TTC549 (cell line): ENCODE measurements around the gene UVRAG.

Source experiments
- FAIRE-seq: peaks from 2 replicates; lab custom pipeline; 2012; peaks lifted over from hg19 to GRCh38; lab: Jason Lieb, UNC

The UVRAG gene

DNA sequence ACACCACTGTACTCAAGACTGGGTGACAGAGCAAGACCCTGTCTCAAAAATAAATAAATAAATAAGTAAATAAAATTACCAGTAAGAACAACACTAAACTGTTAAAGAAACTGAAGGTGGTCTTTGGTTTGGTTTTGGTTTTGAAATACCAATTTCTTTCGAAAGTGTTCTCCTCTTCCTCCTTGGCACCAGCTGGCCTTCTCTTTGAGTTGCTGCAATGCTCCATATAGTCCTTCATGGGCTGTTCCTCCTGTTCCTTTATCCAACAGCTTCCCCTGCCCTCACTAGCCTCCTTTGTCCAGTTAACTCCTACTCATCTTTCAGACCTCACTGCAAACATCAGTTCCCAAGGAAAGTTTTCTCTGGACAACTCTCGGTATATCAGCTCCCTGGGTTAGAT, 5.0 kb upstream of the UVRAG start:
- no peak for FAIRE-seq

DNA sequence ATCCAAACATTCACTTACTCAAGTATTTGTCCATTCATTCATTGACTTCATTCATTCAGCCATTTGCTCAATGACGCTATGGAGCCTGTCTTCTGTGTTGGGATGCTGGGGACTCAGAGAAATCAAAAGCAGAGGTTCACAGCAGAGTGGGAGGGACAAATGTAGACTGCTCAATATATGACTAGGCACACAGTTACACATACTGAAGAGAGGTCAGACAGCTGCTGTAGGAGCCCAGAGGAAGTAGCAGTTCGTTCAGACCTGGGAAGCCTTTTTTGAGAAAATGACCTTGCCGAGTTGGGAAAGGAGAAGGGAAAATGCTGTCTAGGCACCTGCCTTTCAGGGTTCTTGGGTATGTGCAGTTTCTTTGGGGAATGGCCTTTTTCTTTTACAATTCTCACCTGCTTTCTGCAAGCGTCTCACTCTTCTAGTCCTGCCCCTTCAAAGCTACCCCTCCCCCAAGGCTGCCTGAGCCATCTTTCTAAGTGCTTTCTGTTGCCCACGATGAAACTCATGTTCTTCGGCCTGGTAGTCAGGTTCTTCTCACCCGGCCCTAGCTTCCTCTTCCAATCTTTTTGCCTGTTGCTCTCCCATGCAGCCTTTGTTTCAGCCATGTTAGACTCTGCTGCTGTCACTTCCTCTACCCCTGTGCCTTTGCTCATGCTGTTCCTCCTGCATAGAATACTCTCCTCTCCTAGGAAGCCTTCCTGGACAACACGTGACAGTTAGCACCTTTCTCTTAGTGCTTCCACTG, 4.2 kb upstream of the UVRAG start:
- FAIRE-seq = no peak

DNA sequence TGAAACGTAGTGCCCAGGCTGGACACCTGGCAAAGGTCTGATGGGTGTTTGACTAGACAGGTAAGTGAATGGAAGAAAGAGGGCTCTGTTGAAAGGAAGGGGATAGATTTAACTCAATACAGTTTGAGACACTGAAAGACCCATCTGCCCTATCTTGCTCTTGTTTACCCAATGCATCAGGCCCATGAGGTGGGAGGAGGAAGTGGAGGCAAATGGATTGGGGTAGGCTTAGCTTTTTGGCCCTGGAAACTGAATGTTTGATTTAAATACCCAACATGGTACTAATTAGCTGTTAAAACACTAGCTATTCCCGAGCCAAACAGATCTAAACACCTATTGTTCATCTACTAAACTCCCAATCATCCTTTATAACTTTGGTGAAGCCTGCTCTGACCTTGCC, 3.5 kb upstream of the UVRAG start:
- no peak for FAIRE-seq

DNA sequence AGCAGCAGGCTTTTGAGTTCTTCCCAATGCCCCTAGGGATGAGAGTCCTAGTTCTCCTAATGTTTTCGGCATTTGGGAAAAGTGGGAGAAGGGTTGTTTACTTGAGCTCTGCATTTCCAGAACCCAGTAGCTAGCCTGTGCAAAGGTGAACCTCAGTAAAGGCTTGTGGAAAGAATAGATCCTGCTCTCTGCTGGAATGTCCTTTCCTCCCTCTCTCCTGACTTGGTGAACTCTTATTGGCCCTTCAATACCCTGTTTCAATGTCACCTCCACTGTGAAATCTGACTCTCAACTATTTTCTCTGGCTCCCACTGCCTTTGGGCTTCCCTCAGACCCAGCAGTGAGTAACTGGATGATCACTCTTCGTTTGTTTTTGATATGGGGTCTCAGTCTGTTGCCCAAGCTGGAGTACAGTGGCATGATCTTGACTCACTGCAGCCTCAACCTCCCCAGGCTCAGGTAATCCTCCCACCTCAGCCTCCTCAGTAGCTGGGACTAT, 2.4 kb upstream of the UVRAG start:
- no peak for FAIRE-seq

DNA sequence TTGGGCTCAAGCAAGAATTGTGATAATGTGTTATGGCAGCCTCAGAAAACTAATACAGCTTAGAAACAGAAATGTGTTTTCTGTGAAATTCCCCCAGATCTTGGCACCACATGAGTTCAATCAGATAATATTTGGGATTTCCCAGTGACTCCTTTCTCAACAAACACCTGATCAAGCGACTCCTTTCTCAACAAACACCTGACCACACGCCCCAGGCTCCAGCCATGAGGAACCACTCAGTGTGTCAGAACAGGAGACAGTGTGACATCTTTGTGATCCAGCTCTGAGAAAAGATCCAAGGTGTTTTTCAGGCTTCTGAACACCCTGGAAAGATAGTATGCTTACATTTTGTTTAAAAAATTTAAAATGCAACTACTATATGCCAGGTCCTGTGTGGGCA, 1.9 kb upstream of the UVRAG start:
- FAIRE-seq = no peak

DNA sequence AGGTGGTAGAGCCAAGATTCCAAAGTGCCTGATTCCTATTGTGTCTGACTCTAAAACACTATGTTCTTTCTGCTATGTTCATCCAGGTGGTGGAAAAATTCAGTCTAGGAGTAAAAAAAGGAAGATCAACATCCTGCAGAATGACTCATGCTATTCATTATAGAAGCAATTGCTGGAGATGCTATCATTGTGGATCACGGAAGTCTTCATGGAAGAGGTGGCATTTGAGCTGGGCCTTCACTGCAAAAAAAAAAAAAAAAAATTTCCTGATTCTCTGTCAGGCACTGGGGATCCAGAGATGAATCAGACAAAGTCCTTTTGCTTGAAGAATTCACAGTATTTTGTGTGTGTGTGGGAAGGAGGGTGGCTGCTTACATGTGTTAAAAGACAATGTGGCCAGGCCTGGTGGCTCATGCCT, 1.4 kb upstream of the UVRAG start:
- FAIRE-seq = no peak

DNA sequence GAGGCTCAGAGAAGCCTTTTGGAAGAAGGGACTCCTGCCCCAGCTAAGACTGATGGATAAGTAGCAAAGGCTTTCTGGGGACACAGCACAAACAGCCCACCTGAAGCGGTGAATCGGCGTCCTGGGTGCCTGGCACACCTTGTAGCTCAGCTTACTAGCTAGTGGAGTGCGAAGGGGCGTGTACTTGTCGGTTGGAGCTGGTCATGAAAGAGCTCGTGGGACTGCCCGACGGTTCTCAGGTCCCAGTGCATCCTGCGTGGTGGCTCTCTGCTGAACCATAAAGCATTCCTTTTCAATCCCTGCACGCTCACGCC, 690 bp upstream of the UVRAG start:
- FAIRE-seq = no peak

DNA sequence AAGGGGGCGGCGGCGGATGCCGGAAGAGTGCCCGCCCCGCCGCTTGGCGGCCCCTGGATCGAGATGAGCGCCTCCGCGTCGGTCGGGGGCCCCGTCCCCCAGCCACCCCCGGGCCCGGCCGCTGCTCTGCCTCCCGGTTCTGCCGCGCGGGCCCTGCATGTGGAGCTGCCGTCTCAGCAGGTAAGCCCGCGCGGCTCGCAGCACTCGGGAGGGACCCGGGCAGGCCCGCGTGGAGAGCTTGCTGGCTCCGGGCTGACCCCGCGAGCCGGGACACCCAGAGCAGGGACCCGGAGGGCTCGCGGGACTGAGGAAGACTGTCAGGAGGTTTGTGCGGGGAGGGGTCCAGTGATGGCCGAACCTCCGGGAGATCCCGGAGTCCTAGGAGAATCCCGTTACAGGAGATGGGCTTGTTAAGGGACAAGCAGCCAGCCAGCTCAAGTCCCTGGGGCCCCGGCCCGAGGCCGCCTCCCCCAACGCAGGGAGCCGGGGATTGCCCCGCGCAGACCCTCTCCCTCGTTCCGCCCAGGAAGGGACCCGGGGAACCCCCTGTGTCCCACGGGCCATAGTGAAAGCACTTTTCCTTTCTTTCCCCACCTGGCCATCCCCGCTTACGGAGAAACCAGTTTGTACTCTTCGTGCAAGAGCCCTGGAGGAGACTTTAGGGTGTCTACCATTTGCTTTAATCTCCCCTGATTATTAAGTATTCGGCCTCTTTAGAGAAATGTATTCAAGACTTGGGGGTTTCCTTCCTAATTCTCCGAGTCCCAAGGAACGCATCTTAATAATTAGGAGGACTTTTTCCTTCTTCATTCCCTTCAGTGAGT, 547 bp downstream of the UVRAG start:
- no peak for FAIRE-seq

DNA sequence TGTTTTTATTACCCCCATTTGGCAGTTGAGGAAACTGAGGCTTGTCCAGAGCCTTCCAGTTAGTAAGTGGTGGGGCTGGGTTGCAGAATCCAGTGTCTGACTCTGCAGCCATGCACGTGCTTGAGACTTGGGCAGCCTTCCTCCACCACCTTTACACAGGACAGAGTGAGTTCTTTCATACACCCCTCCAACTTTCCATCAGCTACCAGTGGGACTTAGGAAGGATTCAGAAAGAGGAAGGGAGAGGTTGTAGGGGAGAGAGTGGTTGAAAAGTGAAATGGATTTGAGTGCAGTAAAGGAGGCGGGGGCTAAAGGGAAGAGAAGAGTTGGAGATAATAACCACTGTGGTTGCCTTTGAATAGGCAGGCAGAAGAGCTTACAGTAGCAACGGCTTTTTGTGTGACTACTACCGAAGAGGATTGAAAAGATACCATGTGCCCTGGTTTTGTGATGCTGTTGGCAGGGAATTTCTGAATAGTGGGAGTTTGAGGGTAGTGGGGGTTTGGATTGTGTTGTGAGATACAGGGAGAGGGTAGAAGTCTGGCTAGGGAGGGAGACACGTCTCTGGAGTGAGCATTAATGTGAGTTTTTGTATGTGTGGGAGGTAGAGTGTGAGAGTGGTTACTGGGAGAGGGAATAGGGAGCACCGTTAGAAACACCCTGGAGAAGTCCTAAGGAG, 1.7 kb downstream of the UVRAG start:
- FAIRE-seq = no peak

DNA sequence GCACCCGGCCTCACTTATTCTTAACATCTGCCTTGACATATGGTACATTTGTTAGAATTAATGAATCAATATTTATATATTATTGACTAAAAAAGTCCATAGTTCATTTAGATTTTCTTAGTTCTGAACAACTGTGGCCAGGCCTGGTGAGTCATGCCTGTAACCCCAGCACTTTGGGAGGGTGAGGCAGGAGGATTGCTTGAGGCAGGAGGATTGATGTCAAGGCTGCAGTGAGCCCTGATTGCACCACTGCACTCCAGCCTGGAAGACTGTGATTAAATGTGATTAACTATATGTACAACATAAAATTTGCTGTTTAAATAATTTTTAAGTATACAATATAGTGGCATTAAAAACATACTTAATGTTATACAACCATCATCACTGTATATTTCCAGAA, 5.6 kb downstream of the UVRAG start:
- FAIRE-seq = no peak

DNA sequence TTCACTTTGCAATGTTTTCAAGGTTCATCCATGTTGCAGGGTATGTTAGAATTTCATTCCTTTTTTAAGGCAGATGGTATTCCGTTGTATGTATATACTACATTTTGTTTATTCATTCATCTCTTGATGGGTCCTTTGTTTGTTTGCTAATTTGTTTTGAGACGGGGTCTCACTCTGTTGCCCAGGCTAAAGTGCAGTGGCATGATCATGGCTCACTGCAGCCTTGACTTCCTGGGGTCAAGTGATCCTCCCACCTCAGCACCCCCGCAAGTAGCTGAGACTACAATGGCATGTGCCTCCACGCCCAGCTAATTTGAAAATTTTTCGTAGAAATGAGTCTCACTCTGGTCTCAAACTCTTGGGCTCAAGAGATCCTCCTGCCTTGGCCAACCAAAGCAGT, 6.2 kb downstream of the UVRAG start:
- FAIRE-seq = no peak

DNA sequence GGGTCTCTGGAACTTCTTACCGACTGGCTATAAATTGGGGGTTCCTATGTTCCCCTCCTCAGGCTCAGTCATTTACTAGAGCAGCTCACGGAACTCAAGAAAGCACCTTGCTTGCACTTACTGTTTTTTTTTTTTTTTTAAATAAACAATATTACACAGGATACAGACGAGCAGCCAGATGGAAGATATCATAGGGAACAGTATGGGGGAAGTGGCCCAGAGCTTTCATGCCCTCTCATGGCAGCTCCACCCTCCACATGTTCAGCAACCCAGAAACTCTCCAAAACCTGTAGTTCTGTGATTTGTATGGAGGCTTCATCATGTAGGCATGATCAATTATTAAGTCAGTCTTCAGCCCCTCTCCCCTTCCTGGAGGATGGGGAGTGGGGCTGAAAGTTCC, 7.5 kb downstream of the UVRAG start:
- FAIRE-seq = no peak

DNA sequence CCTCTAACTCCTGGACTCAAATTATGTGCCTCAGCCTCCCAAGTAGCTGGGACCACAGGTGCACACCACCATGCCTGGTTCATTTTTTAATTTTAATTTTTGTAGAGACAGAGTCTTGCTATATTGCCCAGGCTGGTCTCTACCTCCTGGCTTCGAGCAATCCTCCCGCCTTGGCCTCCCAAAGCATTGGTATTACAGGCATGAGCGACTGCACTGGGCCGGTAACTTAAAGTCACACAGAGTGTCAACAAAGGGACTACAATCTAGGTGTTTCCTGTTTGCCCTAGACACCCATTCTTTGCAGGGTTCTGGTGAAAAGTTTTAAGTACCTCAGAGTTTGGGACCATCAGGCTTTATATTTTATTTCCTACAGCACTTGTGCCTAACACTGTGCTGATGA, 8.4 kb downstream of the UVRAG start:
- FAIRE-seq = no peak

DNA sequence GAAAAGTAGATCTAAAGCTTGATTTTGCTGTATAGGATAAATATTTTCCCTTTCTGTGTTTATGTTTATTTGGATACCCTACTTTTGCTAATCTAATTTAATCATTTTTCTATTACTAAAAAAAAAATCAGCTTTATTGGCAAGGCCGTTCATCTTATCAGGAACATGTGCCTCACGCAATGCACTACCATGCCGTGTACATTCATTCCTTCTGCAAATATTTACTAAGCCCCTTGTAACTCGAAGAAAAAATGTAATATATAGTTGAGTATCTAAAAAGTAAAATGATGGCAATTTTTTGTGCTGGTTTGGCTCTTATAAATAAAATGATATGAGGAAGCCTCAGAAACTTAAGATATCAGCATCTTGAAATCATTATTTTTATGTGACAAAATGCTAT, 8.9 kb downstream of the UVRAG start:
- no peak for FAIRE-seq

DNA sequence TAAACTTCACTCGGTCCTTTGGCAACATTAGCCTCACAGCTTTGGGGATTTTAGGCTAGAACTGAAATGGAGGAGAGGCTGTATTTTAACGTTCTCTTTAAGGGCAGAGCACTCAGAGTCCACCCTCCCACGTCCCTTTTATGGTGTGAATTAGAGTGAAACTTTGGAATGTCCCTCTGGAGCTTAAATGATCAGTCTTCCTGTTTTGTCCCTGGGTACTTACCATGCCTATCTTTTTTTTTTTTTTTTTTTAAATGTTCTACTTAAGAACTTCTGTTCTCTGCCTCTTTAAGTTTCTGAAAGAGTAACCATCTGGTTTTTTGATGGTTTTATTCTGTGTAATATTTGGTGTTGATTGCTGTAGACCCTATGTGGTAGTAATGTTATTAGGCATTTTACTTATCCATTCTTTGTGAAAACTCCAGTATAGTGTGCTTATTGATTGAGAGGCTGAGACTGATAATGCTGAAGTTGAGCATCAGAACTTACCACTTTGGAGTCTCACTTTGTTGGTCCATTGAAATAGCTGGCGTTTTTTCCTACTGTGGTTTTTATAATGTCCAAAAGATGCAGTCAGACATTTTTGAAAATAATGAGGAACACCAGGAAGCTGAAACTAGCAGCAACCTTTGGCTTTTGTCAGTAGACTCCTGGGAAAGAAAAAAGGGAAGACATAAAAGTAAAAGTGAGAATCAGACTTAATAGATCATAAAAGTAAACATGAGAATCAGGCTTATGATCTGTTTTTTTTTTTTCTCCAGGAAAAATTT, 11.6 kb downstream of the UVRAG start:
- no peak for FAIRE-seq

DNA sequence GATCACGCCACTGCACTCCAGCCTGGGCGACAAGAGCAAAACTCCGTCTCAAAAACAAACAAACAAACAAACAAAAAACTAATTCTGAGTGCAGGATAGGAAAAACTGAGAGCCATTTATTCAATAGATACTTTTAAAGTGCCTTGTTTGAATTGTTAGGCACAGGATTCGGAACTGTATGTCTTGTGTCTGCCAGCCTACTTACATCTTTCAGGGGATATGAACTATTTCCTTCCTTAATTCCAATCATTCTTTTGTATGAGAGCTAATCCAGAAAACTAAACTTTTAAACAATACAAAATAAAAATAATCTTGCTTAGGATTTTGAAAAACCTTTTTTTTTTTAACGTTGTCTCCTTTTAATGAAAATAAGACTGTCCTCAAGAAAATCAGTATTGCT, 12.6 kb downstream of the UVRAG start:
- no peak for FAIRE-seq

DNA sequence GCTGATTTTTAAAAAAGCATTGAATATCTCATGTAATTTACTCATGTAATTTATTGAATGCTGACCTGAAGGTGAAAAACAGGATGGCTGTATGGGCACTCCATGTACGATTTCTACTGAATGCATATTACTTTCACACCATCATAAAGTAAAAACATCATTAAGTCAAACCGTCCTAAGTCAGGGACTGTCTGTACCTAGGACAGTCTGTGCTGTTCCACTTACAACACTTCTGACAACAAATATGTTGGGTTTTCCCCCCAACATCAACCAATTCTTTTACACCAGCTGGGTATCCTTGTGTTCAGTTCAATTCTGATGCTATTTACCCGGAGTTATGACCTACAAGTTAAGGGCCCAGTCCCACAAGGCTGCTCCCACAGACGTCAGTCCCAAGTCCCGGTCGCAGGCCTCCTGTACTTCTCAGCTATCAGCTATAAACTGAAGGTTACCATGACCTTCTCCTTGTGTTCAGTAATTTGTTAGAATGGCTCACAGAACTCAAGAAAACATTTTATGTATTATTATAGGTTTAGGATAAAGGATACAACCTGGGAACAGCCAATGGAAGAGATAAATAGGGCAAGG, 17.0 kb downstream of the UVRAG start:
- FAIRE-seq = no peak

DNA sequence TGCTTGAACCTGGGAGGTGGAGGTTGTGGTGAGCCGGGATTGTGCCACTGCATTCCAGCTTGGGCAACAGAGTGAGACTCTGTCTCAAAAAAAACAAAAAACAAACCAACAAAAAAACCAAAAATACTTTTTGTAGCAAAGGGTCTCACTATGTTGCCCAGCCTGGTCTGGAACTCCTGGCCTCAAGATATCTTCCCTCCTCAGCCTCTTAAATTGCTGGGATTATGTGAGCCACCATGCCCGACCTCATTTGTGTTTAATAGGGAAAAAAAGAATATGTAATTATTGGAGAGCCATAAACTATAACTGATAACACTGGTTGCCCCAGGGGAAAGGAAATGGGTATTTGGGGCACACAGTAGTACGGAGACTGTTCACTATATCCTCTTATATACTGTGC, 19.7 kb downstream of the UVRAG start:
- no peak for FAIRE-seq

DNA sequence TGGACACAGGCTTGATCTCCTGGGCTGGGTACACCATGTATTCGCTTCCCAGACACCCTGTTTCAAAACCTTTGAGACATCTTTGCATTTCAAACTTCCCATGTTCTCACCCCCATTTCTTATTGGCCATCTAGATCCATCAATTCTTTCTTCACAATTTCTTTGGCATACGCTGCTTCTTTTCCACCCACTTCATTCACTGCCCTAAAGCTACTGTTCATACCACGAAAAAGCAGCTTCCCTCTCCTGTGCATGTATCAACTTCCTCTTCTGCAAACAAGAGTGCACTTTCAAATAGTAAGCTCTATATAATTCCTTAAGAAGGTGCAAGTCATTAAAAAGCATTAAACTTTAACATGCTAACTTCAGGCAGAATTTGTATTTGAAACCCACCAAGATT, 21.4 kb downstream of the UVRAG start:
- FAIRE-seq = no peak

DNA sequence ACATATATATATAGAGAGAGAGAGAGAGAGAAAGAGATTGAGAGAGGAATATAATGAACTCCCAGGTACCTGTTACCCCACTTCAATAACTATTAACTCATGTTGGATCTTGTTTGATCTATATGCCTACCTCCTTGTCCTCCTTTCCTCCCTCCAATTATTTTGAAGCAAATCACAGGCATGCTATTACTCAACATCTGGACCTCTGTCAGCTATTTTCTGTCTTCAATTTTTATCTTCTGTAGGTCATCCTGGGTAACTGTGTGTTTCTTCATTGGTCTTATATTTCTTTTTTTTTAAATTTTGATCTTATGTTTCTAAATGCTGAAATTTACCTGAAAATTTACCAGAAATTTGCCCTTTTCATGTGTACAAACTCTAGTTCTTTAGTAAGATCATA, 24.8 kb downstream of the UVRAG start:
- no peak for FAIRE-seq

DNA sequence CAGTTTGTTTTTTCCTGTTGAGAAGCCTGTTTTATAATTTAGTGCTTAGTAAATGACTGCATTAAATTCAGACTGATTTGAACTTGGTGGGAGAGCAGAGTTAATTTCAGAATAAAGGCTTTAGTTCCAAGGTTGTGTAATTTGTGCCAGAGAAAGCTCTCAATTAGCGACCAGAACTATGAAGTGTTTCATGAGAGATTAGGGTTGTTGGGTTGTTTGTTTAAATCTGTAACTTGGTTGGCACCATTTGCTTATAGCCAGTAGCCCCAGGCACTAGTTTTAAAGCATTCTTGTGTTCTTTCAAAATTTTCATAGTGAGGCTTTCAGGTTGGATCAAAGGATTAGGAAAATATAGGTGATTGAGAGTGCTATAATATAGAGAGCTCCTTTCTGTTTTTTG, 25.5 kb downstream of the UVRAG start:
- FAIRE-seq = no peak

DNA sequence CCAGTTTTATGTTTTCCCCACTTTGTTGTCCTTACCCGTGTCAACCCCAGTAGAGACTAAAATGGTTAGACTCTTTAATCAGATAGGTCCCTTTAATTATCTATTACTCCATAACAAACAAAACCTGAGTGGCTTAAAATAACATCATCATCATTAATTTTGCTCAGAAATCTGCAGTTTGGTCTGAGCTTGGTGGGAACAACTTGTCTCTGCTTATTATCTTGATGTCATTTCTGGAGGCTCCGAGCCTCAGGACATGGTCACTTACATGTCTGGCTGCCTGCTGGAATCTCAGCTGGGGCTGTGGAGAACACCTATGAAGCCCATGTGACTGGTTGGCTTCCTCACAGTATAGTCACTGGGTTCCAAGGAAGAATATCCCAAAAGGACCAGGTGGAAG, 26.7 kb downstream of the UVRAG start:
- no peak for FAIRE-seq
